Measurements from ENCODE around the gene MPRIP.

Gene MPRIP

GRCh38 chr17:17066021-17066420, 23.8 kb downstream of the MPRIP start:
- no peak for DNase-seq

GRCh38 chr17:17067257-17067656, 25.0 kb downstream of the MPRIP start:
- DNase-seq: no peak

- no peak for DNase-seq
Observed at GRCh38 chr17:17069849-17070248, 27.6 kb downstream of the MPRIP start.

- DNase-seq: no peak
Observed at GRCh38 chr17:17070931-17071330, 28.7 kb downstream of the MPRIP start.

- peak in 3 of 56 donors; percentile 13 to 31 (median 28) for DNase-seq
Observed at GRCh38 chr17:17071531-17072360, 29.5 kb downstream of the MPRIP start.

- DNase-seq: no peak
Observed at GRCh38 chr17:17072546-17072945, 30.3 kb downstream of the MPRIP start.

GRCh38 chr17:17073030-17073564, 30.8 kb downstream of the MPRIP start:
- no peak for DNase-seq

- no peak for DNase-seq
Observed at GRCh38 chr17:17073581-17074403, 31.5 kb downstream of the MPRIP start.

- no peak for DNase-seq
Observed at GRCh38 chr17:17075125-17075781, 33.0 kb downstream of the MPRIP start.

GRCh38 chr17:17076066-17076465, 33.8 kb downstream of the MPRIP start:
- DNase-seq: no peak

GRCh38 chr17:17077101-17077500, 34.8 kb downstream of the MPRIP start:
- no peak for DNase-seq

- DNase-seq: no peak
Observed at GRCh38 chr17:17077861-17078732, 35.8 kb downstream of the MPRIP start.

GRCh38 chr17:17078832-17079231, 36.6 kb downstream of the MPRIP start:
- DNase-seq: no peak

- DNase-seq: no peak
Observed at GRCh38 chr17:17079336-17079735, 37.1 kb downstream of the MPRIP start.

- DNase-seq: peak in 34 of 56 donors; percentile 17 to 82 (median 40)
Observed at GRCh38 chr17:17079761-17080160, 37.5 kb downstream of the MPRIP start.

- no peak for DNase-seq
Observed at GRCh38 chr17:17080181-17080631, 37.9 kb downstream of the MPRIP start.

GRCh38 chr17:17080781-17081180, 38.5 kb downstream of the MPRIP start:
- no peak for DNase-seq

GRCh38 chr17:17081304-17081940, 39.2 kb downstream of the MPRIP start:
- DNase-seq: no peak

GRCh38 chr17:17082878-17083277, 40.6 kb downstream of the MPRIP start:
- no peak for DNase-seq

GRCh38 chr17:17084317-17084835, 42.1 kb downstream of the MPRIP start:
- no peak for DNase-seq

Data from amygdala (tissue), 56 donors.